B cell (primary cell): ENCODE measurements around the gene HTR2B. TPM values are rescaled to one million over a fixed set of nuclear protein-coding genes. Genes with fewer than 3 reads are reported as not detected.

Experiments used
- ATAC-seq: fragments of 200-7000 bp; cut with Tn5 transposase; one replicate; pipeline ENCODE4 v1.10.0; 2021; ENCODE audit warnings: low read depth, mild to moderate bottlenecking, moderate number of reproducible peaks, moderate library complexity
- CTCF ChIA-PET: fragments of 350-600 bp; sonication (Branson Sonifier 250); formaldehyde crosslinking; loops from one replicate; lab custom pipeline; 2021; ENCODE audit warnings: antibody characterized with exemption, inconsistent platforms; lab: Charles Lee
- POLR2A ChIA-PET: fragments of 350-600 bp; sonication (Branson Sonifier 250); formaldehyde crosslinking; loops from one replicate; lab custom pipeline; 2021; ENCODE audit warnings: antibody characterized with exemption; lab: Charles Lee
- DNase-seq: peaks from one replicate; pipeline ENCODE4 v3.0.0; 2013
- H2AFZ ChIP-seq: 2 replicates; pipeline ENCODE4 v1.6.1; 2012; ENCODE audit warnings: mild to moderate bottlenecking, low read depth, low read length; ENCODE audit not compliant: insufficient read depth, poor library complexity, severe bottlenecking
- H3K27ac ChIP-seq, 2 donors: 1 replicate in 1 of 2; 2 replicates in 1 of 2; pipeline ENCODE4 v1.5.1; 2012 to 2013; ENCODE audit warnings: low read length in 2 of 2, mild to moderate bottlenecking in 2 of 2, moderate library complexity in 1 of 2
- H3K27me3 ChIP-seq, 4 experiments: fragments of 200-600 bp in 1 of 4; sonication (generic) in 1 of 4; replicated peaks in 1 of 4; 1 replicate in 2 of 4; 2 replicates in 2 of 4; pipeline versions ENCODE4 v1.6.1 to v1.7.0; 2013 to 2016; ENCODE audit warnings: low read length in 3 of 4, mild to moderate bottlenecking in 2 of 4, mixed read lengths in 1 of 4, moderate library complexity in 1 of 4; ENCODE audit not compliant: insufficient read depth in 4 of 4, control insufficient read depth in 3 of 4; ENCODE audit errors: control extremely low read depth in 1 of 4
- H3K36me3 ChIP-seq, 2 experiments: replicated peaks in 1 of 2; 1 replicate in 1 of 2; 2 replicates in 1 of 2; pipeline versions ENCODE4 v1.6.1 to v1.7.1; 2013; ENCODE audit warnings: low read length in 1 of 2; ENCODE audit not compliant: insufficient read depth in 2 of 2, control insufficient read depth in 1 of 2; ENCODE audit errors: control extremely low read depth in 1 of 2, extremely low read depth in 1 of 2
- H3K4me1 ChIP-seq, 2 donors: fragments of 200-600 bp in 1 of 2; sonication (generic) in 1 of 2; 1 replicate in 1 of 2; 2 replicates in 1 of 2; pipeline versions ENCODE4 v1.5.1 to v1.6.1; 2013 to 2017; ENCODE audit warnings: low read length in 2 of 2; ENCODE audit not compliant: control insufficient read depth in 2 of 2, insufficient read depth in 2 of 2
- H3K4me2 ChIP-seq: replicated peaks from 2 replicates; pipeline ENCODE3; 2012; ENCODE audit warnings: mild to moderate bottlenecking, low read depth, low read length; ENCODE audit not compliant: poor library complexity, severe bottlenecking
- H3K4me3 ChIP-seq, 5 experiments: fragments of 200-600 bp in 1 of 5; sonication (generic) in 1 of 5; 1 replicate in 3 of 5; 2 replicates in 2 of 5; pipeline versions ENCODE4 v1.5.1 to v1.7.0; 2011 to 2016; ENCODE audit warnings: low read length in 4 of 5, mild to moderate bottlenecking in 4 of 5, low read depth in 2 of 5, control low read depth in 1 of 5, moderate library complexity in 1 of 5; ENCODE audit not compliant: insufficient read depth in 1 of 5; ENCODE audit errors: control extremely low read depth in 1 of 5, extremely low read depth in 1 of 5
- H3K79me2 ChIP-seq: fragments of 200-600 bp; sonication (generic); one replicate; pipeline ENCODE4 v1.6.0; 2016; ENCODE audit warnings: low read length; ENCODE audit not compliant: control insufficient read depth, insufficient read depth
- H3K9ac ChIP-seq: fragments of 200-600 bp; sonication (generic); 2 replicates; pipeline ENCODE4 v1.6.1; 2017; ENCODE audit warnings: mild to moderate bottlenecking, low read length, moderate library complexity
- H3K9me3 ChIP-seq, 3 donors: one replicate each; pipeline versions ENCODE4 v1.6.1 to v1.7.1; 2013; ENCODE audit warnings: low read length in 2 of 3; ENCODE audit not compliant: control insufficient read depth in 2 of 3, insufficient read depth in 1 of 3; ENCODE audit errors: control extremely low read depth in 1 of 3
- H4K20me1 ChIP-seq: 2 replicates; pipeline ENCODE4 v1.6.0; 2012; ENCODE audit warnings: mild to moderate bottlenecking, low read length; ENCODE audit not compliant: insufficient read depth, control insufficient read depth, poor library complexity, severe bottlenecking
- H3K27ac Mint-ChIP-seq: one replicate; pipeline ENCODE4 v1.8.0; 2021; ENCODE audit warnings: mixed read lengths
- H3K27me3 Mint-ChIP-seq: one replicate; pipeline ENCODE4 v1.8.0; 2021; ENCODE audit warnings: mixed read lengths
- H3K4me1 Mint-ChIP-seq: one replicate; pipeline ENCODE4 v1.8.0; 2021; ENCODE audit warnings: mixed read lengths
- H3K4me3 Mint-ChIP-seq: one replicate; pipeline ENCODE4 v1.8.0; 2021; ENCODE audit warnings: mixed read lengths
- H3K9me3 Mint-ChIP-seq: one replicate; pipeline ENCODE4 v1.8.0; 2022; ENCODE audit warnings: mixed read lengths; ENCODE audit not compliant: insufficient read depth
- CTCF ChIP-seq: fragments of 200-600 bp; IDR thresholded peaks from one replicate; pipeline ENCODE4 v1.8.0; 2022; ENCODE audit warnings: antibody characterized with exemption, mild to moderate bottlenecking
- EZH2 ChIP-seq: IDR thresholded peaks from 2 replicates; pipeline ENCODE4 v1.6.1; 2012; ENCODE audit warnings: borderline replicate concordance, low read depth, mild to moderate bottlenecking, moderate library complexity, low read length; ENCODE audit not compliant: insufficient read depth, poor library complexity, severe bottlenecking
- WGBS: methylation state at CpG from one replicate; pipeline ENCODE4 v1.1.5; 2013; ENCODE audit warnings: missing lambda C conversion rate; ENCODE audit not compliant: insufficient coverage; 5-methylcytosine and 5-hydroxymethylcytosine counted together
- intact Hi-C: fragments of 100-400 bp; cut with micrococcal nuclease; formaldehyde crosslinking; loops from one replicate; pipeline ENCODE4 v1.10.0; 2022
- polyA plus RNA-seq: library from polyadenylated mRNA; depleted of rRNA; stranded (reverse); fragments of >200 nt; gene quantifications from 2 replicates; pipeline ENCODE4 v1.2.3, GENCODE V29; 2012
- total RNA-seq, 2 donors: library from RNA; stranded (reverse); fragments of 120-200 nt in 1 of 2; gene quantifications; 1 replicate in 1 of 2; 2 replicates in 1 of 2; pipeline versions ENCODE4 v1.2.3 to v1.2.4, GENCODE V29; 2013 to 2022

The HTR2B gene
- total and polyA plus RNA-seq, 2 donors (not counting 1 experiment from before 2014, with no cell fraction given), result not detected

GRCh38 chr2:231127936-231128335, 3.1 kb upstream of the HTR2B start:
- H3K4me3 ChIP-seq, result no peak overlapping the region
- H3K4me3 Mint-ChIP-seq, result no peak overlapping the region
- no peaks in the 10 kb centered on the region for H3K36me3 ChIP-seq
- no peaks in the 10 kb centered on the region for H3K9me3 Mint-ChIP-seq
- TF ChIP-seq CTCF, result no peak
- H3K9ac ChIP-seq, result no peak overlapping the region
- H2AFZ ChIP-seq, result no peak overlapping the region
- H4K20me1 ChIP-seq, result no peaks in the 10 kb centered on the region
- intact Hi-C loops, result no loop called here
- no peaks in the 10 kb centered on the region for H3K79me2 ChIP-seq
- H3K27me3 Mint-ChIP-seq, result no peaks in the 10 kb centered on the region
- POLR2A ChIA-PET, result no interaction called here
- WGBS, result no CpG with 5 or more reads among the region's 1 CpG
- H3K4me1 Mint-ChIP-seq, result peaks cover 10% of the 10 kb centered on the region
- no peaks in the 10 kb centered on the region for H3K27me3 ChIP-seq
- no peak overlapping the region for H3K27ac Mint-ChIP-seq
- H3K4me2 ChIP-seq, result no peak overlapping the region
- no peaks in the 10 kb centered on the region for H3K9me3 ChIP-seq
- H3K4me1 ChIP-seq, result no peaks in the 10 kb centered on the region
- DNase-seq (no peak), ATAC-seq (no peak)
- no peak overlapping the region for H3K27ac ChIP-seq
- CTCF ChIA-PET, result interaction anchor here (1.8 kb wide), 1 partner anchor 17 kb away, joined by 6 read pairs; no protein-coding TSS in a partner anchor

- intact Hi-C loops, result no loop called here
- ATAC-seq (no peak), DNase-seq (no peak)
- Histone ChIP-seq H2AFZ (no peak overlapping the region), H3K27me3 (no peaks in the 10 kb centered on the region), H3K4me2 (no peak overlapping the region), H3K9ac (no peak overlapping the region), H3K36me3 (no peaks in the 10 kb centered on the region), H3K9me3 (no peaks in the 10 kb centered on the region), H3K27ac (no peak overlapping the region), H3K4me1 (no peaks in the 10 kb centered on the region), H3K4me3 (no peak overlapping the region), H4K20me1 (no peaks in the 10 kb centered on the region), H3K79me2 (no peaks in the 10 kb centered on the region)
- Mint-ChIP-seq H3K27ac (no peak overlapping the region), H3K9me3 (no peaks in the 10 kb centered on the region), H3K27me3 (no peaks in the 10 kb centered on the region), H3K4me3 (no peak overlapping the region), H3K4me1 (peaks cover 5% of the 10 kb centered on the region)
- ChIA-PET POLR2A (no interaction called here), CTCF (interaction anchor here (1.8 kb wide), 1 partner anchor 17 kb away, joined by 6 read pairs; no protein-coding TSS in a partner anchor)
- TF ChIP-seq EZH2, result no peak
- no peak for TF ChIP-seq CTCF
- WGBS, result 98% methylated on average over 9 of the region's 9 CpGs
Observed at GRCh38 chr2:231127480-231127879, 2.6 kb upstream of the HTR2B start.
